CD4-positive, alpha-beta T cell treated with Interleukin-17A for 4 hours (primary cell): ENCODE data around the gene ABLIM1.

ENCODE experiments used
- DNase-seq: peaks from one replicate; pipeline ENCODE4 v3.0.0-alpha.2; 2020; ENCODE audit warnings: mixed read lengths

Gene ABLIM1

GRCh38 chr10:114575417-114576131 is 82.5 kb downstream of the ABLIM1 start:
- DNase-seq: no peak

DNA sequence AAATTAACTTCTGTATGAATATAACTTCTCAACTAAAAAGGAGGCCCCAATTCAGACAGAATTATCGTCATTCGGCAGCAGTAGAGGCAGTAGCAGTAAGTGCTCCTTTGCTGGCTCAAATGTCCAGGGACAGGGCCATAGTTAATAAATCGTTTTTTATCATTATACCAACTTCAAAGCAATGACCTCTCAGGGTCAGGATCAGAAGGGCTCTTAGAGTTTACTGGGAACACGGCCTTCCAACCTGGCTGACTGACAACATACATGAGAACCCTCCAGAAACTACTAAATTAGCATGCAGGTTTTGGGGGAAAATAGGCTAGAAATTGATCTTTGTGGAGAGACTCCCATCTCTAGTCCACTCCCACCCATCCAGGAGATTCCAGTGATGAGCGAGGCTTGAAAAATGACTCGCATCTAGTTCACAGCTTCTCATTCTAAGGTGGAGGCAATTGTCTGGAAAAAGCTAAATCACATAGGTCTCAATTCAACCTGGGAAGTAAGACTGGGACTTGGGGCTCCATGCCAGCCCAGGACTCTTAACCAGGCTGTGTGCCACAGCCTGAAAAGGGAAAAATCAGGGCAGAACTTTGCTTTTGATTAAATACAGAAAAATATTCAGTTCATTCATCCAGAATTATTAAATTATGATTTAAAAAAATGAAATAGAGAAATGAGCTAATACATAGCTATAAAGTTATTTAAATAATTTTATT is 84.6 kb downstream of the ABLIM1 start:
- no peak for DNase-seq

- DNase-seq: no peak
These were observed 86.6 kb downstream of the ABLIM1 start for GRCh38 chr10:114571316-114571999.

- DNase-seq: no peak
These were observed 92.0 kb downstream of the ABLIM1 start for GRCh38 chr10:114566064-114566463.

DNA sequence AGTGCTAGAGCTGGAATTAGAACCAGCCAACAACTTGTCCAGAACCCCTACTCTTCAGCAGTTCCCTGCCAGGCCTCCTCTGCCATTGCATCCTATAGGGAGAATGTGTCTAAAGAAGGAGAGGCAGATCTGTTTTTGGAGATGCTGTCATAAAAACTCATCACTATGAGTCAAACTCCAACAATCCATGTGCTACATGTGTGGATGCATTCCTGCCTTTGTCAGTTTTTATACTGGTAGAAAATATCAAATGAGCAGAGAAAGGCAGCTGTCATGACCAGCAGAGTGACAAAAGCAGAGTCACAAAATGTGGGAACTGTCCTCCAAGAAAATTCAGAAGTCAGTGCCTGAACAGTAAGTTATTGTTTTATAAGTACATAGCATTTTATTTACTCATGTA is 93.0 kb downstream of the ABLIM1 start:
- DNase-seq: no peak

GRCh38 chr10:114561008-114561523 is 97.0 kb downstream of the ABLIM1 start:
- no peak for DNase-seq

GRCh38 chr10:114560144-114560543 is 97.9 kb downstream of the ABLIM1 start:
- no peak for DNase-seq

DNA sequence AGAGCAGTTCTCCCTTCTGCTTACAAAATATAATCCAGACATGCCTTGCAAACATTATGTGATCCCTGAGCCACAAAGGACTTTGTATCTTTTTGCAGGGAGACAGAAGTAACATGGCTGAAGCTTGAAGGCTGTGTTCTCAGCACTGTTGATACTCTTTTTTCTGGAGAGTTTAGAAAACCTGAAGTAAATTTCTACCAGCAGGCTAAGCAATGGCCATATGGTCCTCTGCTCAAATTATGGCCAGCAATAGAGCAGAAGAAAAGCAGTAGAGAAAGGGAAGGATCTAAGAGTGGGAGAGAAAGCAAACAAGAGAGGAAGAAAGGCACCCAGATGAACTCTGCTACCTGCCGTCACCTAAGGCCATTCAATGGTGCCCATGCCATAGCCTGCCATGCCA is 98.4 kb downstream of the ABLIM1 start:
- DNase-seq: no peak

DNA sequence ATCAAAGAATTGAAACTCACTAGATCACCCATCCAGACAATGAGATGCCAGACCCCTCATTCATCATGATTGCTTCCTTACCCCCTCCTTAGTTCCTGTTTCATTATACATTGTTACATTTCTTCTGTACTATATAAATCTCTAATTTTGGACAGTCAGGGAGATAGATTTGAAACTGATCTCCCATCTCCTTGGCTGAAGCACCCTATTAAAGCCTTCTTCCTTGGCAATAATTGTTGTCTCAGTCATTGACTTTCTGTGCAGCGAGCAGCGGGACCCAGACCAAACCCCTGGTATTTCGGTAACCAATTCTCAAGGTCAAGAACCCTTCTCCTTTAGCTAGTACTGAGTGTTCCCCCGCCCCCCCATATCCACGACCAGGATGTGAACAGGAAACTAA is 100.2 kb downstream of the ABLIM1 start:
- no peak for DNase-seq

GRCh38 chr10:114556236-114557122 is 101.6 kb downstream of the ABLIM1 start:
- DNase-seq: no peak

DNA sequence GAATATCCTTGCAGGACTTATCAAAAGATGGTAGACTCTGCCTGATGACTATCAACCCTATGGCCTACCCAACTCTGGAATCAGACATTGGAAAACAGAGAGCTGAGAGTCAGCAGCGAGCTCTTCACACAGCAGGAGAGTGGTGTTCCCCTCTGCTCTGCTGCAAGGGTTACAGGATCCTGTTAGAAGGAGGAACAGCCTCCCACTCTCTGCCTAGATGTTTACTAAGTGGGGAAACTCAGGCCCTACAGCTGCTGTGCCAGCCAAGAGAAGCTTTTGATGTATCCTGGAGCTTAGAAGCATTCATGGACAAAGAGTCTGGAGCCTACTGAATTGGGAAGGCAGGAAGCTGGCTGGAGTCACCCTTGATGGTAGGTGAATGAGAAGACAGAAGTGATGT is 104.6 kb downstream of the ABLIM1 start:
- DNase-seq: no peak

- no peak for DNase-seq
These were observed 106.0 kb downstream of the ABLIM1 start for GRCh38 chr10:114552050-114552449.

DNA sequence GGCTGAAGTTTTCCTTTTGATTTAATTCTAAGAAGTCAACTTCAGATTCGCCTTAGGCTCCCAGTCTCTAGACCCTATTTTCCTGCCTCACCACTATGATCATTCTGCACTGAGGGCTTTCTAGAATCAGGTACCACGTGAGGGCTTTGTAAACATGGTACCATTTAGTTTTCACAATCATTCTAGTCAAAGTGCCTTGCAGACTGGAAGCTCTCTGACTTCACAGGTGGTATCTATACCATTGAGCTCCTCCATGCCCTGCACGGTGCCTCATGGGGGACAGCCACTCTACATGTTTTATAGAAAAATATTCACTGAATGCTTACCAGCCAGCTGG is 106.5 kb downstream of the ABLIM1 start:
- DNase-seq: no peak

DNA sequence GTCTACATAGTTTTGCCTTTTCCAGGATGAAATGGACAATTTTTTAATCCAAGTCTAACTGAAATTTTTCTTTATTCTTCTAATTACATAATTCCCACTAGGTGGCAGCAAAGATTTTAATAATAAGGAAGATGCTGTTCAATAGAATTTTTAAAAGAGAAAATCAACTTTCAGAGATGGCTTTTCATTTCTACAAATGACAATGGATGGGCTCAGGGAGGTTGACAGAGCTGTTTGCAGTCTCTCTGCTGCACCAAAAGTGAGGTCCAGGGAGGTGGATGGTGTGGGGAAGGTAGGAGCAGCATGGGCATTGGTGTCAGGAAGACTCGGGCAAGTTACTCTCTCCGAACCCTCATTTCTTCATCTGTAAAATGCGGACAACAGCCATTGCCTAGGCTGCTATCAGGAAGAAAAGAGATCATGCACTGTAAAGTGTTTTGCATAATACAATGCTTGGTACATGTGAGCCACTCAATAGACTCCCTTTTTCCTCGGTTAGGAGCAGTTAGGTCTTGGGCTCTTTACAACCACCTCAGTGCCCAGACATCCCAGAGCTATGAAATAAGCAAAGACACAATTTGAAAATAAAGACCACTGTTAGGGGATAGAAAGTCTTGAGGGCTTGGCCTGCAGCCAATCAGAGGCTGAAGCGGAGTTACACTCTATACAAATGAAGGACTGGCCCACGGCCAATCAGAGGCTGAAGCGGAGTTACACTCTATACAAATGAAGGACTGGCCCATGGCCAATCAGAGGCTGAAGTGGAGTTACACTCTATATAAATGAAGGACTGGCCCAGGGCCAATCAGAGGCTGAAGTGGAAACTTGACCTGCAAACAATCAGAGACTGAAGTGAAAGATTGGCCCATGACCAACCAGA is 107.1 kb downstream of the ABLIM1 start:
- DNase-seq: no peak

DNA sequence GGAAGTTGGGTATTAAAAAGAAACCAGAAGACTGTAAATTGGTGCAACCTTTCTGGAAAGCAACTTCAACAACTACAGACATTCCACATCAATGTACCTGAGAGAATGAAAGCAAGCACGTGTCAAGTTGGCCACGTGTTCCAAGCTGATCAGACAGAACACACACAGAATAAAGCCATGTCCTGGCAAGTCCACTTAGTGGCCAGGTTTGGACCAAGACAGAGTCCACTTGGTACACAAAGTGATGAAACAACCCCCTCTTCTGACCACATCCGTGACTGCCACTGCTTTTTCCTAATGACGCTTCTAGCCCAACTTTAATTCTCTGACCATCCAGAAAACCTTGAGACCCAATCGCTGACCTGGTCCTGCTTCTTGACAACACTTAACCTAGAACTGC is 109.4 kb downstream of the ABLIM1 start:
- DNase-seq: no peak

GRCh38 chr10:114547514-114547913 is 110.6 kb downstream of the ABLIM1 start:
- peak; percentile 42 for DNase-seq

DNA sequence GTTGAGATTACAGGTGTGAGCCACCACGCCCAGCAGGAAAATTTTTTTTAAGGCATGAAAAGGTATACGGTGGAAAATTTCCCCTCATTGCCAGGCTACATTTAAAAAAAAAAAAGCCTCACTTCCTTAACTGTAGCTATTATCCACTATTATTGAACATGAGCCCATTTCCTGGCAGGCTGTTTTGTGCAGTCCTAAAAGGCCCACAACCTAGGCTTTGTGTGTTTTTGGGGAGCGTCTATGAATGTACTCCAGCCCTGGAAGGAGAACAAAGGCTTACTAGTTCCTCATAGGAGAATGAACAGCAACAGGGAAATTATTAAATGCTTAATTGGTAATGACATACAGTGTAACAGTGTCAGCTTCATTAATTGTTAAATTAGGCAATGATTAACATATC is 111.0 kb downstream of the ABLIM1 start:
- DNase-seq: no peak

GRCh38 chr10:114545819-114546218 is 112.3 kb downstream of the ABLIM1 start:
- DNase-seq: no peak

DNA sequence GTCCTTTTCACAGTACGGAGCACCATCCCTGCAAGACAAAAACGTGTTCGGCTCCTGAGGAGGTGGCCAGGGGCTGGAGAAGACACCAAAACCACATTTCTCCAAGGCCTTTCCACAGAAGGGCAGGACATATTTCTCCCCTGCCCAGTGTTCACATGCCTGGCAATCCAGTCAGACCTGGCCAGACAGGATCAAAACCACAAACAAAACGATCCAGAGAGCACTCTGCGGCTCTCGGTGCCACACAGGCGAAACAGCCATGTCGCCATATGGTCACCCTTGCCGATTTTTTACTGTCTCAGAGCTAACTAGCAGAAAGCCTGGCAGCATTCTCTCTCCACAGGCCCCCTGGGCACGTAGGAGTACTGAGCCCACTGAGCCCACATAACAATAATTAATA is 113.0 kb downstream of the ABLIM1 start:
- no peak for DNase-seq

DNA sequence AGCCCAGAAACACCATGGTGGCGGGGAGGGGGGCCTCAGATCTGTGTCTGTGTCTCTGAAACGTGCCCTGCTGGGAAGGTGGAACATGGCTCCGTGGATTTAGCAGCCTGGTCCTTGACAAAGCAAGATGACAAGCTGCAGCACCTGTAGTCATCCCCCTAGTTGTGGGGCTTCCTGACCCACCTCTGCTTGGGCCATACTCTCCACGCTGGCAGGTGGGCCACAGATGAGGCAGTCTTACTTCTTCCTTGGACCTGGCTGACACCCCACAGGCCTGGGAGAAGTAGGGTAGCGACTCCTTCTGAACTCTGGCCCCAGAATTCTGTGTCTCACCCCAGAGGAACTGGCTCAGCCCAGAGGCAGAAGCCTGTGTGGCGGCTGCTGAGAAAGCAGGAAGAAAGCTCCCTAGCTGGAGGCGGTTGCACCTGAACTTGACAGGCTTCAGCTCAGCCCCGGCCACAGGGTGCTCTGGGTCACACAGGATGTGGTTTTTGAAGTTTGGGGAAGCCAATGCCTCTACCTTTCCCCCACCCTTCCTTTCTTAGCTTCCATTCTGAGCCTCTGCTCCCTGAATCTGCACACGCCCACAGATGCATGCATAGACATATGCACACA is 113.9 kb downstream of the ABLIM1 start:
- peak; percentile 87 for DNase-seq

GRCh38 chr10:114543456-114543855 is 114.6 kb downstream of the ABLIM1 start:
- DNase-seq: no peak
